Heart left ventricle (tissue), 13 donors: ENCODE measurements around the gene CTLA4.

Source experiments
- POLR2A ChIP-seq, 2 donors: fragments of 450-650 bp; IDR thresholded peaks; one replicate each; pipeline ENCODE4 v1.6.1; 2017; ENCODE audit warnings: antibody characterized with exemption in 2 of 2, mild to moderate bottlenecking in 2 of 2, moderate library complexity in 2 of 2
- TF ChIP-seq, protein P1 (sequence below), 12 donors: fragments of 200-600 bp; sonication (generic) in 4 of 12; IDR thresholded peaks; one replicate each; pipeline versions ENCODE4 v1.5.0 to v1.8.0; 2018 to 2022; ENCODE audit warnings: antibody characterized with exemption in 12 of 12, mild to moderate bottlenecking in 5 of 12
- donor health status: ischemic (EF 13 %, LVEDD 7.1; RV severe dilation, severe dysfunction).
- donor health status: DM: no; HTN: yes; CAD: no.
- donor health status: DM: no; HTN: no; CAD: no.
- donor health status: ischemic (EF 25% LVEDD 6.9; RV normal size, moderate dysfunction).
- donor health status: ischemic (EF 25% LVEDD 5.7; RV mildly dilated, moderate dysfunction).
- donor health status: ischemic (EF 35%, LVEDD 5.7; RV mildly dilated, moderate dysfunction).
- donor health status: nonischemic (EF 11% LVEDD 7.7; RV severe dilation, severe dysfunction).
- donor health status: DM: yes; HTN: yes; CAD: no.
- donor health status: PGD.
- donor health status: ischemic (EF 29% LVEDD 5.4; RV normal size, mild dysfunction).
- donor health status: nonischemic (EF 23%, LVEDD 6.1; RV moderate dilation, normal function).

GRCh38 chr2:203869223-203870042 lies 1.9 kb downstream of the CTLA4 start:
- TF ChIP-seq, protein P1, sequence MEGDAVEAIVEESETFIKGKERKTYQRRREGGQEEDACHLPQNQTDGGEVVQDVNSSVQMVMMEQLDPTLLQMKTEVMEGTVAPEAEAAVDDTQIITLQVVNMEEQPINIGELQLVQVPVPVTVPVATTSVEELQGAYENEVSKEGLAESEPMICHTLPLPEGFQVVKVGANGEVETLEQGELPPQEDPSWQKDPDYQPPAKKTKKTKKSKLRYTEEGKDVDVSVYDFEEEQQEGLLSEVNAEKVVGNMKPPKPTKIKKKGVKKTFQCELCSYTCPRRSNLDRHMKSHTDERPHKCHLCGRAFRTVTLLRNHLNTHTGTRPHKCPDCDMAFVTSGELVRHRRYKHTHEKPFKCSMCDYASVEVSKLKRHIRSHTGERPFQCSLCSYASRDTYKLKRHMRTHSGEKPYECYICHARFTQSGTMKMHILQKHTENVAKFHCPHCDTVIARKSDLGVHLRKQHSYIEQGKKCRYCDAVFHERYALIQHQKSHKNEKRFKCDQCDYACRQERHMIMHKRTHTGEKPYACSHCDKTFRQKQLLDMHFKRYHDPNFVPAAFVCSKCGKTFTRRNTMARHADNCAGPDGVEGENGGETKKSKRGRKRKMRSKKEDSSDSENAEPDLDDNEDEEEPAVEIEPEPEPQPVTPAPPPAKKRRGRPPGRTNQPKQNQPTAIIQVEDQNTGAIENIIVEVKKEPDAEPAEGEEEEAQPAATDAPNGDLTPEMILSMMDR (IDR thresholded peaks at IDR 0.05): no peak
- no peak for TF ChIP-seq POLR2A (IDR thresholded peaks at IDR 0.05)
